CD14-positive monocyte (primary cell): ENCODE measurements around the gene PCYT2. TPM values are rescaled to one million over a fixed set of nuclear protein-coding genes. Genes with fewer than 3 reads are reported as not detected.

ENCODE experiments used
- DNase-seq, 3 donors: peaks; one replicate each; pipeline ENCODE4 v3.0.0-alpha.2; 2011 to 2022
- H2AFZ ChIP-seq: 2 replicates; pipeline ENCODE4 v1.6.0; 2012; ENCODE audit warnings: mild to moderate bottlenecking, low read depth, low read length, inconsistent platforms; ENCODE audit not compliant: insufficient read depth, poor library complexity, severe bottlenecking
- H3K27ac ChIP-seq, 2 donors: 1 replicate in 1 of 2; 2 replicates in 1 of 2; pipeline ENCODE4 v1.5.1; 2012 to 2013; ENCODE audit warnings: low read length in 2 of 2, control low read depth in 1 of 2, inconsistent platforms in 1 of 2, low read depth in 1 of 2, mild to moderate bottlenecking in 1 of 2
- H3K27me3 ChIP-seq, 2 donors: one replicate each; pipeline versions ENCODE4 v1.6.0 to v1.6.1; 2011 to 2013; ENCODE audit warnings: low read length in 2 of 2; ENCODE audit not compliant: control insufficient read depth in 2 of 2, insufficient read depth in 2 of 2
- H3K36me3 ChIP-seq, 2 donors: replicated peaks in 1 of 2; 1 replicate in 1 of 2; 2 replicates in 1 of 2; pipeline versions ENCODE4 v1.5.1 to v1.6.1; 2012 to 2013; ENCODE audit warnings: low read length in 2 of 2, control low read depth in 1 of 2, inconsistent platforms in 1 of 2, mild to moderate bottlenecking in 1 of 2; ENCODE audit not compliant: insufficient read depth in 2 of 2, control insufficient read depth in 1 of 2
- H3K4me1 ChIP-seq, 2 donors: 1 replicate in 1 of 2; 2 replicates in 1 of 2; pipeline versions ENCODE4 v1.5.1 to v1.6.1; 2012 to 2013; ENCODE audit warnings: low read length in 2 of 2, control low read depth in 1 of 2, inconsistent platforms in 1 of 2, mild to moderate bottlenecking in 1 of 2, moderate library complexity in 1 of 2; ENCODE audit not compliant: insufficient read depth in 2 of 2, control insufficient read depth in 1 of 2
- H3K4me2 ChIP-seq: replicated peaks from 2 replicates; pipeline ENCODE3; 2012; ENCODE audit warnings: low read length, moderate library complexity, mild to moderate bottlenecking; ENCODE audit not compliant: poor library complexity, severe bottlenecking; ENCODE audit errors: extremely low read depth
- H3K4me3 ChIP-seq, 3 experiments: fragments of 200-600 bp in 1 of 3; sonication (generic) in 1 of 3; replicated peaks in 1 of 3; 1 replicate in 2 of 3; 2 replicates in 1 of 3; pipeline ENCODE4 v1.5.1; 2011 to 2013; ENCODE audit warnings: low read length in 3 of 3, mild to moderate bottlenecking in 3 of 3, control low read depth in 2 of 3, low read depth in 2 of 3, inconsistent platforms in 1 of 3, moderate library complexity in 1 of 3
- H3K79me2 ChIP-seq: 2 replicates; pipeline ENCODE4 v1.6.0; 2012; ENCODE audit warnings: mild to moderate bottlenecking, control low read depth, inconsistent platforms, low read length, moderate library complexity; ENCODE audit not compliant: insufficient read depth
- H3K9ac ChIP-seq: 2 replicates; pipeline ENCODE4 v1.6.0; 2017; ENCODE audit warnings: low read length, mild to moderate bottlenecking; ENCODE audit not compliant: insufficient read depth, poor library complexity, severe bottlenecking
- H3K9me3 ChIP-seq, 2 donors: replicated peaks in 1 of 2; 1 replicate in 1 of 2; 2 replicates in 1 of 2; pipeline versions ENCODE4 v1.5.1 to v1.6.1; 2012 to 2013; ENCODE audit warnings: low read length in 2 of 2, control low read depth in 1 of 2; ENCODE audit not compliant: control insufficient read depth in 1 of 2, insufficient read depth in 1 of 2
- H4K20me1 ChIP-seq: 2 replicates; pipeline ENCODE4 v1.6.0; 2012; ENCODE audit warnings: mild to moderate bottlenecking, low read length, control low read depth, moderate library complexity; ENCODE audit not compliant: insufficient read depth
- H3K27ac Mint-ChIP-seq, 7 donors: one replicate each; pipeline ENCODE4 v1.8.0; 2020; ENCODE audit warnings: mild to moderate bottlenecking in 7 of 7, mixed read lengths in 7 of 7, moderate library complexity in 6 of 7, inconsistent platforms in 2 of 7
- H3K27me3 Mint-ChIP-seq, 3 donors: one replicate each; pipeline ENCODE4 v1.8.0; 2021 to 2022; ENCODE audit warnings: low read depth in 3 of 3, mild to moderate bottlenecking in 3 of 3, mixed read lengths in 3 of 3, moderate library complexity in 3 of 3, inconsistent platforms in 1 of 3
- H3K36me3 Mint-ChIP-seq, 2 donors: one replicate each; pipeline ENCODE4 v1.8.0; 2020; ENCODE audit warnings: mixed read lengths in 2 of 2, inconsistent platforms in 1 of 2, mild to moderate bottlenecking in 1 of 2
- H3K4me1 Mint-ChIP-seq: one replicate; pipeline ENCODE4 v1.8.0; 2020; ENCODE audit warnings: mild to moderate bottlenecking, mixed read lengths
- H3K4me3 Mint-ChIP-seq, 2 donors: one replicate each; pipeline ENCODE4 v1.8.0; 2020; ENCODE audit warnings: mild to moderate bottlenecking in 2 of 2, mixed read lengths in 2 of 2, moderate library complexity in 1 of 2
- H3K9me3 Mint-ChIP-seq, 7 donors: one replicate each; pipeline ENCODE4 v1.8.0; 2020 to 2022; ENCODE audit warnings: mixed read lengths in 7 of 7, mild to moderate bottlenecking in 6 of 7, moderate library complexity in 6 of 7, inconsistent platforms in 2 of 7
- CTCF ChIP-seq: fragments of 200-600 bp; IDR thresholded peaks from one replicate; pipeline ENCODE4 v1.8.0; 2022; ENCODE audit warnings: antibody characterized with exemption, mild to moderate bottlenecking
- WGBS: methylation state at CpG from one replicate; pipeline ENCODE4 v1.1.5; 2013; ENCODE audit warnings: missing lambda C conversion rate; ENCODE audit not compliant: insufficient coverage; 5-methylcytosine and 5-hydroxymethylcytosine counted together
- intact Hi-C, 2 donors: fragments of 100-400 bp; cut with micrococcal nuclease; formaldehyde crosslinking; loops; one replicate each; pipeline versions ENCODE4 v1.15.0 to v1.15.1; 2023
- polyA plus RNA-seq, 3 donors: library from polyadenylated mRNA; depleted of rRNA in 1 of 3; unstranded in 2 of 3; stranded (reverse) in 1 of 3; fragments of 300-500 nt in 2 of 3; fragments of >200 nt in 1 of 3; fragmentation: Illumina TruSeq in 2 of 3; gene quantifications; 1 replicate in 2 of 3; 2 replicates in 1 of 3; pipeline ENCODE4 v1.2.3, GENCODE V29; 2012 to 2021

The PCYT2 gene
- polyA plus RNA-seq, 3 donors = 10.7 to 14.5 (median 11.0) TPM

- peak within 1 kb of the TSS; percentile 96 for H3K4me2 ChIP-seq
- peaks cover 65 to 72% of the 10 kb centered on the region in 2 donors for H3K4me1 ChIP-seq
- H2AFZ ChIP-seq = peak within 1 kb of the TSS; percentile 43
- H3K27ac ChIP-seq = peak within 1 kb of the TSS; percentile 62 to 82
- H3K36me3 Mint-ChIP-seq = peaks cover 53 to 73% of the 10 kb centered on the region in 2 donors
- peaks cover 96% of the 10 kb centered on the region for H4K20me1 ChIP-seq
- H3K4me1 Mint-ChIP-seq = peaks cover 68% of the 10 kb centered on the region
- no peaks in the 10 kb centered on the region for H3K27me3 Mint-ChIP-seq
- no peak for TF ChIP-seq CTCF
- peaks cover 0 to 2% of the 10 kb centered on the region in 2 donors for H3K9me3 ChIP-seq
- peak within 1 kb of the TSS; percentile 92 for H3K9ac ChIP-seq
- H3K79me2 ChIP-seq = peaks cover 89% of the 10 kb centered on the region
- peaks cover 0 to 10% (median 4%) of the 10 kb centered on the region in 7 donors for H3K9me3 Mint-ChIP-seq
- intact Hi-C loops = loop anchor here in 1 of 2 donors (10.0 kb wide), 1 partner anchor 53 kb away; the partner anchor contains the start of gene P4HB
- H3K36me3 ChIP-seq = peaks cover 46 to 55% of the 10 kb centered on the region in 2 donors
- H3K4me3 ChIP-seq = peak within 1 kb of the TSS; percentile 65 to 93 (median 75)
- 0% methylated on average over 85 of the region's 94 CpGs for WGBS
- no peaks in the 10 kb centered on the region for H3K27me3 ChIP-seq
- peak; percentile 78 to 83 (median 81) for DNase-seq
- H3K27ac Mint-ChIP-seq = peak within 1 kb of the TSS; percentile 73 to 93 (median 90)
- H3K4me3 Mint-ChIP-seq = peak within 1 kb of the TSS; percentile 82 to 93
Observed at GRCh38 chr17:81917565-81918332, 6.5 kb upstream of the PCYT2 start, which contains the start of gene SIRT7. Gene SIRT7 (minus strand): TSS chr17:81918176. CDS start chr17:81918131, 45 bp downstream.

GRCh38 chr17:81916234-81917001, 5.2 kb upstream of the PCYT2 start:
- H3K4me1 ChIP-seq = peaks cover 58 to 64% of the 10 kb centered on the region in 2 donors
- Mint-ChIP-seq H3K36me3 (peaks cover 54 to 73% of the 10 kb centered on the region in 2 donors), H3K4me3 (peak overlapping the region; percentile 82 to 93), H3K27me3 (no peaks in the 10 kb centered on the region), H3K27ac (peak overlapping the region; percentile 73 to 93 (median 90)), H3K9me3 (peaks cover 0 to 10% (median 4%) of the 10 kb centered on the region in 7 donors), H3K4me1 (peaks cover 65% of the 10 kb centered on the region)
- H4K20me1 ChIP-seq = peaks cover 96% of the 10 kb centered on the region
- H3K4me3 ChIP-seq = peak overlapping the region in 2 of 3 experiments; percentile 65 to 93
- WGBS = 56% methylated on average over 10 of the region's 21 CpGs
- intact Hi-C loops = loop anchor here in 1 of 2 donors (10.0 kb wide), 1 partner anchor 52 kb away; the partner anchor contains the start of gene P4HB
- no peaks in the 10 kb centered on the region for H3K27me3 ChIP-seq
- H3K9me3 ChIP-seq = peaks cover 0 to 2% of the 10 kb centered on the region in 2 donors
- H3K4me2 ChIP-seq = peak overlapping the region; percentile 96
- no peak for TF ChIP-seq CTCF
- peak overlapping the region; percentile 29 to 82 for H3K27ac ChIP-seq
- peaks cover 75% of the 10 kb centered on the region for H3K79me2 ChIP-seq
- H3K36me3 ChIP-seq = peaks cover 52 to 62% of the 10 kb centered on the region in 2 donors
- H3K9ac ChIP-seq = no peak overlapping the region
- no peak overlapping the region for H2AFZ ChIP-seq
- DNase-seq = peak; percentile 55 to 89 (median 77)
